ENCODE data around the gene CDH22.
A peak's percentile ranks its signal among the peaks of the same experiment; 100 is the strongest.

Gene CDH22

GRCh38 chr20:46296526-46297250, 11.6 kb downstream of the CDH22 start:
- no peak for DNase-seq

- peak; percentile 46 for DNase-seq
Measured at GRCh38 chr20:46293084-46293483, 15.2 kb downstream of the CDH22 start.

GRCh38 chr20:46291401-46291800, 16.9 kb downstream of the CDH22 start:
- DNase-seq, result no peak

- no peak for DNase-seq
Measured at GRCh38 chr20:46289432-46289831, 18.9 kb downstream of the CDH22 start.

- no peak for DNase-seq
Measured at GRCh38 chr20:46286977-46287376, 21.3 kb downstream of the CDH22 start.

- DNase-seq, result no peak
Measured at GRCh38 chr20:46286382-46286781, 21.9 kb downstream of the CDH22 start.

GRCh38 chr20:46285740-46286139, 22.6 kb downstream of the CDH22 start:
- DNase-seq, result no peak

GRCh38 chr20:46285072-46285471, 23.2 kb downstream of the CDH22 start:
- DNase-seq, result no peak

GRCh38 chr20:46284040-46284427, 24.3 kb downstream of the CDH22 start:
- no peak for DNase-seq

GRCh38 chr20:46283426-46284039, 24.8 kb downstream of the CDH22 start:
- no peak for DNase-seq

- no peak for DNase-seq
Measured at GRCh38 chr20:46282669-46283068, 25.6 kb downstream of the CDH22 start.

GRCh38 chr20:46279103-46279502, 29.2 kb downstream of the CDH22 start:
- DNase-seq, result no peak

- no peak for DNase-seq
Measured at GRCh38 chr20:46277602-46278001, 30.7 kb downstream of the CDH22 start.

- DNase-seq, result no peak
Measured at GRCh38 chr20:46276531-46276930, 31.8 kb downstream of the CDH22 start.

- DNase-seq, result no peak
Measured at GRCh38 chr20:46275091-46275490, 33.2 kb downstream of the CDH22 start.

GRCh38 chr20:46273717-46274116, 34.6 kb downstream of the CDH22 start:
- DNase-seq, result no peak

GRCh38 chr20:46272389-46273047, 35.8 kb downstream of the CDH22 start:
- no peak for DNase-seq

GRCh38 chr20:46270977-46271744, 37.1 kb downstream of the CDH22 start:
- no peak for DNase-seq

GRCh38 chr20:46269372-46269771, 38.9 kb downstream of the CDH22 start:
- DNase-seq, result no peak

GRCh38 chr20:46268662-46269061, 39.6 kb downstream of the CDH22 start:
- no peak for DNase-seq

GRCh38 chr20:46268131-46268614, 40.1 kb downstream of the CDH22 start:
- no peak for DNase-seq

- DNase-seq, result no peak
Measured at GRCh38 chr20:46267108-46268105, 40.9 kb downstream of the CDH22 start.
